Panc1 (cell line): ENCODE measurements around the gene PTK6. TPM values are rescaled to one million over a fixed set of nuclear protein-coding genes. Genes with fewer than 3 reads are reported as not detected.

Experiments
- ATAC-seq: fragments of 200-7000 bp; cut with Tn5 transposase; 2 replicates; pipeline ENCODE4 v1.9.1; 2020; ENCODE audit warnings: mild to moderate bottlenecking, moderate library complexity
- BruUV-seq: library from RNA; stranded (reverse); fragments of 400-500 nt; replicated peaks from 2 replicates; lab custom pipeline; 2021; lab: Mats Ljungman, UMichigan
- CTCF ChIA-PET: fragments of 300-600 bp; sonication (Branson Sonifier 250); formaldehyde crosslinking; loops from one replicate; lab custom pipeline; 2022; ENCODE audit warnings: antibody characterized with exemption; lab: Charles Lee
- POLR2A ChIA-PET: fragments of 300-600 bp; sonication (Branson Sonifier 250); formaldehyde crosslinking; loops from one replicate; lab custom pipeline; 2022; ENCODE audit warnings: antibody characterized with exemption; lab: Charles Lee
- DNase-seq: peaks from one replicate; pipeline ENCODE4 v3.0.0-alpha.2; 2010; ENCODE audit warnings: low read depth, low spot score
- H3K27ac ChIP-seq: 2 replicates; pipeline ENCODE4 v1.5.1; 2011; ENCODE audit warnings: mild to moderate bottlenecking, low read length, inconsistent platforms
- H3K27me3 ChIP-seq: fragments of 200-500 bp; sonication (Bioruptor generic); 2 replicates; pipeline ENCODE4 v1.6.0; 2014; ENCODE audit warnings: low read length, inconsistent platforms; ENCODE audit not compliant: control insufficient read depth, insufficient read depth
- H3K36me3 ChIP-seq: fragments of 200-500 bp; sonication (Bioruptor generic); 2 replicates; pipeline ENCODE4 v1.5.1; 2014; ENCODE audit warnings: inconsistent platforms, mild to moderate bottlenecking, low read length, moderate library complexity; ENCODE audit not compliant: control insufficient read depth, insufficient read depth
- H3K4me1 ChIP-seq: 2 replicates; pipeline ENCODE4 v1.5.1; 2011; ENCODE audit warnings: inconsistent platforms, mild to moderate bottlenecking, low read length, moderate library complexity; ENCODE audit not compliant: control insufficient read depth, insufficient read depth
- H3K4me3 ChIP-seq, 2 experiments: 2 replicates each; pipeline ENCODE4 v1.5.1; 2011 to 2012; ENCODE audit warnings: low read depth in 2 of 2, low read length in 2 of 2, mild to moderate bottlenecking in 2 of 2, inconsistent platforms in 1 of 2, moderate library complexity in 1 of 2
- H3K9me3 ChIP-seq: fragments of 200-500 bp; sonication (Bioruptor generic); 2 replicates; pipeline ENCODE4 v1.5.1; 2014; ENCODE audit warnings: low read depth, mild to moderate bottlenecking, inconsistent platforms, low read length, moderate library complexity; ENCODE audit not compliant: control insufficient read depth, insufficient read depth
- POLR2AphosphoS5 ChIP-seq: IDR thresholded peaks from 2 replicates; pipeline ENCODE4 v1.6.1; 2012; ENCODE audit warnings: mild to moderate bottlenecking, low read depth, low read length, moderate library complexity
- SIN3A ChIP-seq: IDR thresholded peaks from 2 replicates; pipeline ENCODE4 v1.6.1; 2012; ENCODE audit warnings: low read depth, mild to moderate bottlenecking, low read length, moderate library complexity, borderline replicate concordance; ENCODE audit not compliant: insufficient read depth
- TCF7L2 ChIP-seq: IDR thresholded peaks from 2 replicates; pipeline ENCODE4 v1.6.1; 2011; ENCODE audit warnings: mild to moderate bottlenecking, low read depth, low read length, inconsistent platforms
- in situ Hi-C: cut with HindIII; loops from 2 replicates; pipeline ENCODE4 v1.10.0; 2016; ENCODE audit warnings: low sequenced_read_pairs, low pct_unique_long_range_greater_than_20kb
- intact Hi-C: fragments of 100-400 bp; cut with micrococcal nuclease; formaldehyde crosslinking; loops from one replicate; pipeline ENCODE4 v1.10.0; 2022; ENCODE audit not compliant: unreplicated experiment
- total RNA-seq: library from RNA; stranded (reverse); gene quantifications from one replicate; pipeline ENCODE4 v1.2.1, GENCODE V29; 2021; ENCODE audit not compliant: unreplicated experiment
- TF ChIP-seq, protein P1 (sequence below), 2 experiments: IDR thresholded peaks; 2 replicates each; pipeline ENCODE4 v1.6.1; 2011 to 2012; ENCODE audit warnings: low read depth in 2 of 2, control low read depth in 1 of 2, low read length in 1 of 2, mild to moderate bottlenecking in 1 of 2, moderate library complexity in 1 of 2; ENCODE audit not compliant: insufficient read depth in 1 of 2
- TF ChIP-seq, protein P2 (sequence below): fragments of 450-650 bp; IDR thresholded peaks from 2 replicates; pipeline ENCODE4 v1.5.1; 2017; ENCODE audit warnings: mild to moderate bottlenecking

PTK6 gene
- total RNA-seq, 1 experiment from 2014 or later = 6.5 TPM

DNA sequence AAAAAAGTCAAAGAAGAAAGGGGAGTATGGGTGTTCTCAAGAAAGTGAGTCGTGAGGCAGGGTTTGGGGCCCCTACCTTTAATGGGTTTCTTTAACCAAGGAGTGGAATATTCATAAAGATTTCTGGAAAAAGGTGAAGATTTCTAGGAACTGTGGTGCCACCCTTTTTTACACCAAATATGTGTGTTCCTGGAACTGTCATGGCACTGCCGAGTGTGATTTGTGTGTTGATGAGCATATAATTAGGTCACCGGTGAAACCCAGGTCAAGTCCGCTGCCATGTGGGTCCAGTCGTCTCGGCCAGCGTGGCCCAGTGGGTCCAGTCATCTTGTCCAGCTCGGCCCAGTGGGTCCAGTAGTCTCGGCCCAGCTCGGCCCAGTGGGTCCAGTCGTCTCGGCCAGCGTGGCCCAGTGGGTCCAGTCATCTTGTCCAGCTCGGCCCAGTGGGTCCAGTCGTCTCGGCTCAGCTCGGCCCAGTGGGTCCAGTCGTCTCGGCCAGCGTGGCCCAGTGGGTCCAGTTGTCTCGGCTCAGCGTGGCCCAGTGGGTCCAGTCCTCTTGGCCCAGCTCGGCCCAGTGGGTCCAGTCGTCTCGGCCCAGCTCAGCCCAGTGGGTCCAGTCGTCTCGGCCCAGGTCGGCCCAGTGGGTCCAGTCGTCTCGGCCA, 30.0 kb downstream of the PTK6 start:
- ChIA-PET CTCF (no interaction called here), POLR2A (no interaction called here)
- TF ChIP-seq TCF7L2 (no peak), SIN3A (no peak), POLR2AphosphoS5 (no peak)
- TF ChIP-seq, protein P1, sequence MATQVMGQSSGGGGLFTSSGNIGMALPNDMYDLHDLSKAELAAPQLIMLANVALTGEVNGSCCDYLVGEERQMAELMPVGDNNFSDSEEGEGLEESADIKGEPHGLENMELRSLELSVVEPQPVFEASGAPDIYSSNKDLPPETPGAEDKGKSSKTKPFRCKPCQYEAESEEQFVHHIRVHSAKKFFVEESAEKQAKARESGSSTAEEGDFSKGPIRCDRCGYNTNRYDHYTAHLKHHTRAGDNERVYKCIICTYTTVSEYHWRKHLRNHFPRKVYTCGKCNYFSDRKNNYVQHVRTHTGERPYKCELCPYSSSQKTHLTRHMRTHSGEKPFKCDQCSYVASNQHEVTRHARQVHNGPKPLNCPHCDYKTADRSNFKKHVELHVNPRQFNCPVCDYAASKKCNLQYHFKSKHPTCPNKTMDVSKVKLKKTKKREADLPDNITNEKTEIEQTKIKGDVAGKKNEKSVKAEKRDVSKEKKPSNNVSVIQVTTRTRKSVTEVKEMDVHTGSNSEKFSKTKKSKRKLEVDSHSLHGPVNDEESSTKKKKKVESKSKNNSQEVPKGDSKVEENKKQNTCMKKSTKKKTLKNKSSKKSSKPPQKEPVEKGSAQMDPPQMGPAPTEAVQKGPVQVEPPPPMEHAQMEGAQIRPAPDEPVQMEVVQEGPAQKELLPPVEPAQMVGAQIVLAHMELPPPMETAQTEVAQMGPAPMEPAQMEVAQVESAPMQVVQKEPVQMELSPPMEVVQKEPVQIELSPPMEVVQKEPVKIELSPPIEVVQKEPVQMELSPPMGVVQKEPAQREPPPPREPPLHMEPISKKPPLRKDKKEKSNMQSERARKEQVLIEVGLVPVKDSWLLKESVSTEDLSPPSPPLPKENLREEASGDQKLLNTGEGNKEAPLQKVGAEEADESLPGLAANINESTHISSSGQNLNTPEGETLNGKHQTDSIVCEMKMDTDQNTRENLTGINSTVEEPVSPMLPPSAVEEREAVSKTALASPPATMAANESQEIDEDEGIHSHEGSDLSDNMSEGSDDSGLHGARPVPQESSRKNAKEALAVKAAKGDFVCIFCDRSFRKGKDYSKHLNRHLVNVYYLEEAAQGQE (IDR thresholded peaks at IDR 0.05; ENCODE audit: insufficient read depth in 1 of 2, low read depth in 2 of 2, low read length in 1 of 2) = no peak
- TF ChIP-seq, protein P2, sequence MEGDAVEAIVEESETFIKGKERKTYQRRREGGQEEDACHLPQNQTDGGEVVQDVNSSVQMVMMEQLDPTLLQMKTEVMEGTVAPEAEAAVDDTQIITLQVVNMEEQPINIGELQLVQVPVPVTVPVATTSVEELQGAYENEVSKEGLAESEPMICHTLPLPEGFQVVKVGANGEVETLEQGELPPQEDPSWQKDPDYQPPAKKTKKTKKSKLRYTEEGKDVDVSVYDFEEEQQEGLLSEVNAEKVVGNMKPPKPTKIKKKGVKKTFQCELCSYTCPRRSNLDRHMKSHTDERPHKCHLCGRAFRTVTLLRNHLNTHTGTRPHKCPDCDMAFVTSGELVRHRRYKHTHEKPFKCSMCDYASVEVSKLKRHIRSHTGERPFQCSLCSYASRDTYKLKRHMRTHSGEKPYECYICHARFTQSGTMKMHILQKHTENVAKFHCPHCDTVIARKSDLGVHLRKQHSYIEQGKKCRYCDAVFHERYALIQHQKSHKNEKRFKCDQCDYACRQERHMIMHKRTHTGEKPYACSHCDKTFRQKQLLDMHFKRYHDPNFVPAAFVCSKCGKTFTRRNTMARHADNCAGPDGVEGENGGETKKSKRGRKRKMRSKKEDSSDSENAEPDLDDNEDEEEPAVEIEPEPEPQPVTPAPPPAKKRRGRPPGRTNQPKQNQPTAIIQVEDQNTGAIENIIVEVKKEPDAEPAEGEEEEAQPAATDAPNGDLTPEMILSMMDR = no peak
- Histone ChIP-seq H3K4me1 (peaks cover under 1% of the 10 kb centered on the region; the same call in 1 of the 2 replicates), H3K36me3 (no peaks in the 10 kb centered on the region), H3K4me3 (no peak overlapping the region), H3K9me3 (no peaks in the 10 kb centered on the region), H3K27me3 (no peaks in the 10 kb centered on the region), H3K27ac (no peak overlapping the region)
- intact Hi-C loops (no loop called here), in situ Hi-C loops (no loop called here)
- ATAC-seq (no peak), DNase-seq (no peak)
- no TSS peak for BruUV-seq

DNA sequence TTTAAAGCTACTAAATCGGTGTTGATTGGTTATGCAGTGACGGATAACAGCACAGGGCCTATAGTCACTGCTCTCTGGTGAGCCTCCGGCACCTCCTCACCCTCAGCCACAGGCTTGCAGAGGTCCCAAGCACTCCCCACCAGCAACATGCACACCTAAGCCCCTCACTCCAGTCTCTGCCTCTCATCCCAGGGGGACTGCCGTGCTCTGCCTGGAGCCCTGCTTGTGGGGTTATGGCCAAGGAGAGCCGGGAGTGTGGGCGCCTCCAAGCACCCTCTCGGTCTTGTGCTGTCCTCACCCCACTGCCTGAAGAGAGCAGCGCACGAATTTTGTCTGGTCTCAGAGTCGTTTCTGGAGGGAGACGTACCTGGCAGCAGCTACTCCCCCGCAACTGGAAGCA, 31.5 kb downstream of the PTK6 start:
- ATAC-seq = no peak
- no peaks in the 10 kb centered on the region for H3K36me3 ChIP-seq
- H3K4me1 ChIP-seq = peaks cover 3% of the 10 kb centered on the region; the same call in 1 of the 2 replicates
- intact Hi-C loops (no loop called here), in situ Hi-C loops (no loop called here)
- no peaks in the 10 kb centered on the region for H3K9me3 ChIP-seq
- H3K27me3 ChIP-seq = no peaks in the 10 kb centered on the region
- ChIA-PET CTCF (no interaction called here), POLR2A (no interaction called here)
- no peak overlapping the region for H3K4me3 ChIP-seq
- H3K27ac ChIP-seq = no peak overlapping the region
- no peak for DNase-seq
- BruUV-seq = no TSS peak
- TF ChIP-seq, protein P2 = no peak
